HG02623 (cell line): ENCODE results near the gene ZNF780A.
"Not testable (repeated sequence)": the region's sequence is repeated elsewhere in the genome, so short reads cannot be mapped to it uniquely, and the experiment has no call there.

Experiments used
- ATAC-seq: cut with Tn5 transposase; IDR thresholded peaks from one replicate; pipeline ENCODE4 v1.9.1; 2021; ENCODE audit warnings: moderate library complexity; ENCODE audit not compliant: unreplicated experiment

The ZNF780A gene

GRCh38 chr19:40088299-40089047 lies 2.3 kb downstream of the ZNF780A start:
- no peak for ATAC-seq

- ATAC-seq = no peak
Observed at GRCh38 chr19:40084948-40085347, 5.8 kb downstream of the ZNF780A start.

GRCh38 chr19:40081411-40081810 lies 9.3 kb downstream of the ZNF780A start:
- ATAC-seq = no peak

- no peak for ATAC-seq
Observed at GRCh38 chr19:40080289-40080688, 10.5 kb downstream of the ZNF780A start.

- no peak for ATAC-seq
Observed at GRCh38 chr19:40078377-40078776, 12.4 kb downstream of the ZNF780A start.

GRCh38 chr19:40070058-40070457 lies 20.7 kb downstream of the ZNF780A start:
- ATAC-seq = no peak

GRCh38 chr19:40059624-40060023 lies 31.1 kb downstream of the ZNF780A start:
- no peak for ATAC-seq

GRCh38 chr19:40057166-40057565 lies 33.6 kb downstream of the ZNF780A start:
- no peak for ATAC-seq

- no peak for ATAC-seq
Observed at GRCh38 chr19:40056505-40056904, 34.2 kb downstream of the ZNF780A start.

GRCh38 chr19:40055832-40056504 lies 34.8 kb downstream of the ZNF780A start, which contains the start of gene ZNF780B:
Gene ZNF780B (minus strand): TSS chr19:40056231. CDS start chr19:40050332, 5,899 bp downstream.
- ATAC-seq = peak; percentile 66

- no peak for ATAC-seq
Observed at GRCh38 chr19:40055049-40055448, 35.7 kb downstream of the ZNF780A start.

- ATAC-seq = no peak
Observed at GRCh38 chr19:40054632-40055031, 36.1 kb downstream of the ZNF780A start.

GRCh38 chr19:40053491-40053890 lies 37.3 kb downstream of the ZNF780A start:
- no peak for ATAC-seq

- not testable (repeated sequence) for ATAC-seq
Observed at GRCh38 chr19:40041718-40042117, 49.0 kb downstream of the ZNF780A start.

GRCh38 chr19:40038047-40038446 lies 52.7 kb downstream of the ZNF780A start:
- ATAC-seq = not testable (repeated sequence)

- ATAC-seq = no peak
Observed at GRCh38 chr19:40035996-40036395, 54.7 kb downstream of the ZNF780A start.

- ATAC-seq = no peak
Observed at GRCh38 chr19:40033989-40034560, 56.7 kb downstream of the ZNF780A start.

- ATAC-seq = no peak
Observed at GRCh38 chr19:40026597-40026970, 64.2 kb downstream of the ZNF780A start.

- no peak for ATAC-seq
Observed at GRCh38 chr19:40025938-40026596, 64.7 kb downstream of the ZNF780A start.

- ATAC-seq = no peak
Observed at GRCh38 chr19:40023969-40024368, 66.8 kb downstream of the ZNF780A start.
